ENCODE results near the gene CFD. TPM values are rescaled to one million over a fixed set of nuclear protein-coding genes. Genes with fewer than 3 reads are reported as not detected.
"Not testable (repeated sequence)": the region's sequence is repeated elsewhere in the genome, so short reads cannot be mapped to it uniquely, and the experiment has no call there.

The CFD gene
- total RNA-seq, 2 donors from 2014 or later, result 0.53 TPM; not detected in 1

- H3K4me3 Mint-ChIP-seq, result no peak overlapping the region
- H3K27me3 Mint-ChIP-seq, result no peaks in the 10 kb centered on the region
- H3K36me3 Mint-ChIP-seq, result no peaks in the 10 kb centered on the region
- no peaks in the 10 kb centered on the region for H3K9me3 Mint-ChIP-seq
- H3K27ac Mint-ChIP-seq, result no peak overlapping the region
- no peak for DNase-seq (ENCODE audit: low spot score)
- no peak for ATAC-seq
- H3K4me1 Mint-ChIP-seq (ENCODE audit: low read depth in 2 of 2), result peaks cover 12 to 13% of the 10 kb centered on the region in 2 donors
Measured at GRCh38 chr19:888581-889385, 29.3 kb downstream of the CFD start.

- ATAC-seq, result no peak
- H3K27me3 Mint-ChIP-seq, result no peaks in the 10 kb centered on the region
- no peak overlapping the region for H3K4me3 Mint-ChIP-seq
Measured at GRCh38 chr19:889662-890295, 30.3 kb downstream of the CFD start.

DNA sequence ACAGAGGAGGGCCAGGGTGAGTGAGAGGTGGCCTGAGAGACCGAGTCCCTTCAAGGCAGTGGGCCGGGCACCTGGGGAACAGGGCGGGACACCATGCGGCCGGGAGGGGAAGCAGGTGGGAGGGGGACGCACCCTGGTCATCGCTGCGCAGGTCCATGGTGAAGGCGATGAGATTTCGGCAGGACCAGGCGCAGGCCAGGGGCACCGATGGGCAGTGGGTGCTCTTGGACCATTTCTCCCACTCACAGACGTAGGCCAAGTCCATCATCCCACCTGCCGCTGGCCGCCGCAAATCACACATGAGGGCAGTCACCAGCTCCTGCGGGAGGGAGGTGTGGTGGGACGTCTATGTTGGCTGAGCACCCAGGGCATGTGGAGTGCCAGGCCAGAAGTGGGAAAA lies 31.4 kb downstream of the CFD start:
- Mint-ChIP-seq H3K27ac (peak overlapping the region; percentile 35 to 63), H3K27me3 (no peaks in the 10 kb centered on the region), H3K4me1 (ENCODE audit: low read depth in 2 of 2) (peaks cover 12 to 14% of the 10 kb centered on the region in 2 donors), H3K36me3 (no peaks in the 10 kb centered on the region), H3K4me3 (peak overlapping the region; percentile 56), H3K9me3 (no peaks in the 10 kb centered on the region)
- DNase-seq (ENCODE audit: low spot score), result no peak
- no peak for ATAC-seq

More at GRCh38 chr19:889662-890295, 30.3 kb downstream of the CFD start:
- no peak overlapping the region for H3K27ac Mint-ChIP-seq
- no peak for DNase-seq (ENCODE audit: low spot score)
- H3K4me1 Mint-ChIP-seq (ENCODE audit: low read depth in 2 of 2), result peaks cover 12 to 14% of the 10 kb centered on the region in 2 donors
- no peaks in the 10 kb centered on the region for H3K9me3 Mint-ChIP-seq
- H3K36me3 Mint-ChIP-seq, result no peaks in the 10 kb centered on the region

DNA sequence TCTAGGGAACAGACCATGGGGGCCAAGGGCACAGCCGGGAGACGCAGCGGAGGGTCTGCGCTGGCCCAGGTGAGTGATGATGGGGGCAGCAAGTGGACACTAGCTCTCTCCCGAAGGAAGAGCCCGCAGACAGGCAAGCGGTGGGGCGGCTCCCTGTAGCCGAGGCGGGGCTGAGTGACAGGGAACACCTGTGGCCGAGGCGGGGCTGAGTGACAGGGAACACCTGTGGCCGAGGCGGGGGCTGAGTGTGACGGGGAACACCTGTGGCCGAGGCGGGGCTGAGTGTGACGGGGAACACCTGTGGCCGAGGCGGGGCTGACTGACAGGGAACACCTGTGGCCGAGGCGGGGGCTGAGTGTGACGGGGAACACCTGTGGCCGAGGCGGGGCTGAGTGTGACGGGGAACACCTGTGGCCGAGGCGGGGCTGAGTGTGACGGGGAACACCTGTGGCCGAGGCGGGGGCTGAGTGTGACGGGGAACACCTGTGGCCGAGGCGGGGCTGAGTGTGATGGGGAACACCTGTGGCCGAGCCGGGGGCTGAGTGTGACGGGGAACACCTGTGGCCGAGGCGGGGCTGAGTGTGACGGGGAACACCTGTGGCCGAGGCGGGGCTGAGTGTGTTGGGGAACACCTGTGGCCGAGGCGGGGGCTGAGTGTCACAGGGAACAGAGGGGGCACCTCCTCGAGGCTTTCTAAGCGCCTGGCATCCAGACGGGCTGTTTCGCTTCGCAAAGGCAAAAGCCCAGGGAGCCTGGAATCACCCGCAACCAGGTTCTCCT lies 32.1 kb downstream of the CFD start:
- ATAC-seq; H3K9me3 Mint-ChIP-seq; DNase-seq (ENCODE audit: low spot score); H3K36me3 Mint-ChIP-seq; H3K27me3 Mint-ChIP-seq: not testable (repeated sequence)
- Mint-ChIP-seq H3K27ac (peak overlapping the region; percentile 98 to 99), H3K4me3 (peak overlapping the region; percentile 86), H3K4me1 (ENCODE audit: low read depth in 2 of 2) (peaks cover 12 to 14% of the 10 kb centered on the region in 2 donors)

GRCh38 chr19:892243-892893 lies 32.9 kb downstream of the CFD start:
- H3K4me3 Mint-ChIP-seq, result peak overlapping the region; percentile 86
- H3K27ac Mint-ChIP-seq, result peak overlapping the region; percentile 98 to 99
- no peaks in the 10 kb centered on the region for H3K27me3 Mint-ChIP-seq
- peaks cover 12 to 14% of the 10 kb centered on the region in 2 donors for H3K4me1 Mint-ChIP-seq (ENCODE audit: low read depth in 2 of 2)
- H3K36me3 Mint-ChIP-seq, result no peaks in the 10 kb centered on the region
- no peak for ATAC-seq
- DNase-seq (ENCODE audit: low spot score), result no peak
- no peaks in the 10 kb centered on the region for H3K9me3 Mint-ChIP-seq

DNA sequence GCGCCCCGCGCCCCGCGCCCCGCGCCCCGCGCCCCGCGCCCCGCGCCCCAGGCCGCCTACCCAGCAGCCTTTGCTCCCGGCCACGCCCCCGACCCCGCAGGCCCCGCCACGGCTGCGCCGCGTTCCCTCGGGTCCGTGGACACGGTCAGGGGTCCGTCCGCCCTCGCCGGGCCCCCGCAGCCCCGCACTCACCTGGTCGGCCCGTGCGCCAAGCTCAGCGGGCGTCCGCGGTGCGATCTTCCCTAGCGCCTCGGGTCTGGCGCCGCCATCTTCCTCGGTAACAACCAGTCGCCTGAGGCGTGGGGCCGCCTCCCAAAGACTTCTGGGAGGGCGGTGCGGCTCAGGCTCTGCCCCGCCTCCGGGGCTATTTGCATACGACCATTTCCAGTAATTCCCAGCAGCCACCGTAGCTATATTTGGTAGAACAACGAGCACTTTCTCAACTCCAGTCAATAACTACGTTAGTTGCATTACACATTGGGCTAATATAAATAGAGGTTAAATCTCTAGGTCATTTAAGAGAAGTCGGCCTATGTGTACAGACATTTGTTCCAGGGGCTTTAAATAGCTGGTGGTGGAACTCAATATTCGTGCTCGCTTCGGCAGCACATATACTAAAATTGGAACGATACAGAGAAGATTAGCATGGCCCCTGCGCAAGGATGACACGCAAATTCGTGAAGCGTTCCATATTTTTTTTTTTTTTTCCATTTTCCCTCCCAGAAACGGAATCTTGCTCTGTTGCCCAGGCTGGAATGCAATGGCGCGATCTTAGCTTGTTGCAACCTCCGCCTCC lies 33.6 kb downstream of the CFD start, which contains the start of the genes MED16 and RNU6-9:
TSS of gene MED16 (minus strand) at position 294 of the 796 bp plus-strand sequence. CDS start 2,056 bp downstream, outside the sequence.
TSS of gene RNU6-9 (plus strand) at position 591 of the 796 bp plus-strand sequence.
- H3K4me1 Mint-ChIP-seq (ENCODE audit: low read depth in 2 of 2), result peaks cover 12 to 14% of the 10 kb centered on the region in 2 donors

DNA sequence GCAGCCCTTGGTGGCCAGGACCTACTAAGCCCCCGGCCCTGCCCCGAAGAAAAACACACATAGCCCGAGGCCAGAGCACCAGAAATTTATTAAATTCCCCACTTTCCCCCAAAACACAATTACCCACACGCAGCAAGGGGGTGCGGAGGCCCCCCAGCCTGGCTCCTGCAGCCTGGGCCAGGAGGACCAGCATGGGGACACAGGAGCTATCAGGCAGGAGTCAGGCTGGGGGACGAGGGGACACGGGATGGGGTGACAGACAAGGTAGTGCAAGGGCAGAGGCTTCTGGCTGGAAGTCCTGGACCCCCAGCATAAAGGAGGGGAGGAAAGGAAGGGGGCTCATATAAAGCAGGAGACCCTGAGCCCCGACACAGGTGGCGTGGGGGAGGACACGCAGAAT lies 37.0 kb downstream of the CFD start:
- ATAC-seq (no peak), DNase-seq (ENCODE audit: low spot score) (no peak)
- Mint-ChIP-seq H3K36me3 (no peaks in the 10 kb centered on the region), H3K9me3 (no peaks in the 10 kb centered on the region), H3K4me1 (ENCODE audit: low read depth in 2 of 2) (peaks cover 12 to 14% of the 10 kb centered on the region in 2 donors), H3K27ac (no peak overlapping the region), H3K27me3 (no peaks in the 10 kb centered on the region), H3K4me3 (no peak overlapping the region)

More for the DNA sequence above, 33.6 kb downstream of the CFD start, which contains the start of the genes MED16 and RNU6-9:
- no peaks in the 10 kb centered on the region for H3K36me3 Mint-ChIP-seq
- H3K4me3 Mint-ChIP-seq, result peak within 1 kb of the TSS; percentile 96
- peak within 1 kb of the TSS; percentile 98 to 99 for H3K27ac Mint-ChIP-seq
- H3K9me3 Mint-ChIP-seq, result no peaks in the 10 kb centered on the region
- peak; percentile 90 for DNase-seq (ENCODE audit: low spot score)
- H3K27me3 Mint-ChIP-seq, result no peaks in the 10 kb centered on the region
- peak; percentile 96 to 97 for ATAC-seq

DNA sequence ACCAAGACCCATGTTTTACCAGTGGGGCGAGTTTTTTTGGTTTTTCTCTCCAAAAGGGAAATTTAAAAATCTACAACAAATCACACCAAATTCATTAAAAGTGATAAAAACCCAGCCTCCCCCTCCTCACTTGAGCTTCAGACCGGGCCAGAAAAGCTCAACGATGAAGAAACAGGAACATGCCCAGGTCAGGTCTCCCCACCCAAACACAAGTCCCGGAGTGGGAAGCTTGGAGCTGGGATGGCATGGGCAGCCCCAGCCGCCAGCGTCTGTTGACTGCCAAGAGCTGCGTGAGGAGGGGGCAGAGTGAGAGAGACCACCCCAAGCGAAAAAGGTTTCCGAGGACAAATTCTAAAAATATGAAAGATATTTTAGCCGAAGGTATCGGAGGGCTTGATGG lies 37.5 kb downstream of the CFD start:
- no peak overlapping the region for H3K27ac Mint-ChIP-seq
- H3K4me3 Mint-ChIP-seq, result no peak overlapping the region
- H3K36me3 Mint-ChIP-seq, result no peaks in the 10 kb centered on the region
- DNase-seq (ENCODE audit: low spot score) (no peak), ATAC-seq (no peak)
- H3K9me3 Mint-ChIP-seq, result no peaks in the 10 kb centered on the region
- no peaks in the 10 kb centered on the region for H3K27me3 Mint-ChIP-seq
- H3K4me1 Mint-ChIP-seq (ENCODE audit: low read depth in 2 of 2), result peaks cover 12 to 14% of the 10 kb centered on the region in 2 donors

- H3K4me3 Mint-ChIP-seq, result no peak overlapping the region
- no peaks in the 10 kb centered on the region for H3K36me3 Mint-ChIP-seq
- H3K27me3 Mint-ChIP-seq, result no peaks in the 10 kb centered on the region
- no peaks in the 10 kb centered on the region for H3K9me3 Mint-ChIP-seq
- DNase-seq (ENCODE audit: low spot score) (no peak), ATAC-seq (no peak)
- peaks cover 10% of the 10 kb centered on the region in 2 donors for H3K4me1 Mint-ChIP-seq (ENCODE audit: low read depth in 2 of 2)
- H3K27ac Mint-ChIP-seq, result no peak overlapping the region
Measured at GRCh38 chr19:897442-898039, 38.1 kb downstream of the CFD start.

DNA sequence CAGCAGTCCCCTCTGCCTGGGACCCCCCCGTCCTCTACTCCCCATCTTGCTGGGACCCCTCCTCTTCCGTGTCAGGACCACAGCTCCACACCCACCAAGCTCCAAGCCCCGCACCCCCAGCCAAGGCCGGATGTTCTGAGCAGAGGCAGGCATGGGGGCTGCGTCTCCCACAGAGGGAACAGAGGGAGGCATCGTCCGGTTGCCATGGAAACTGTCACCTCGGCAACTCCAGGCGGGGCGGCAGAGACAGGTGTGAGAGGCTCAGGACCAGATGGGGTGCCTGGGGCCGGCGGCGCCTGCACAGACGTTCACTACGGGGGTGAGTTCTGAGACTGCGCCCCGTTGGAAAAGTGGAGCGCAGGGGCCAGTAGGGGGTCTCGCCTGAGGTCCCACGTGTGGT lies 39.2 kb downstream of the CFD start:
- Mint-ChIP-seq H3K27ac (no peak overlapping the region), H3K9me3 (no peaks in the 10 kb centered on the region), H3K27me3 (no peaks in the 10 kb centered on the region), H3K4me1 (ENCODE audit: low read depth in 2 of 2) (peaks cover 2% of the 10 kb centered on the region in 2 donors), H3K36me3 (no peaks in the 10 kb centered on the region), H3K4me3 (no peak overlapping the region)
- ATAC-seq, result no peak
- no peak for DNase-seq (ENCODE audit: low spot score)

- Mint-ChIP-seq H3K9me3 (no peaks in the 10 kb centered on the region), H3K36me3 (no peaks in the 10 kb centered on the region), H3K27me3 (no peaks in the 10 kb centered on the region), H3K27ac (no peak overlapping the region), H3K4me1 (ENCODE audit: low read depth in 2 of 2) (peaks cover 0 to 3% of the 10 kb centered on the region in 2 donors), H3K4me3 (no peak overlapping the region)
- ATAC-seq (no peak), DNase-seq (ENCODE audit: low spot score) (no peak)
Measured at GRCh38 chr19:899336-900042, 40.0 kb downstream of the CFD start.

DNA sequence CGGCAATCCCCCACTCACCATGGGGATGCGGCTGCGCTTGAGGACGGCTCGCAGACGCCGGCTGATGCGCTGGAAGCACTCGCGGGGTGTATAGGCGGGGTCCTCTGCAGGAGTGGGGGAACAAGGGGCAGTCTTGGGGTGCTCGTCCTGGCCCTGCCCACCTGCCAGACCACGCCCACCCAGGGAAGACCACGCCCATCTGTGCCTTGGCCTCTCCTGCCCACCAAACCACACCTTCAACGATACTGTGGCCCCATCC lies 40.5 kb downstream of the CFD start:
- H3K36me3 Mint-ChIP-seq, result no peaks in the 10 kb centered on the region
- no peak for ATAC-seq

More for the DNA sequence above, 40.5 kb downstream of the CFD start:
- Mint-ChIP-seq H3K27me3 (no peaks in the 10 kb centered on the region), H3K27ac (no peak overlapping the region), H3K4me1 (ENCODE audit: low read depth in 2 of 2) (peaks cover 0 to 3% of the 10 kb centered on the region in 2 donors), H3K9me3 (no peaks in the 10 kb centered on the region), H3K4me3 (no peak overlapping the region)
- no peak for DNase-seq (ENCODE audit: low spot score)
